ENCODE results near the gene MACO1.

DNA sequence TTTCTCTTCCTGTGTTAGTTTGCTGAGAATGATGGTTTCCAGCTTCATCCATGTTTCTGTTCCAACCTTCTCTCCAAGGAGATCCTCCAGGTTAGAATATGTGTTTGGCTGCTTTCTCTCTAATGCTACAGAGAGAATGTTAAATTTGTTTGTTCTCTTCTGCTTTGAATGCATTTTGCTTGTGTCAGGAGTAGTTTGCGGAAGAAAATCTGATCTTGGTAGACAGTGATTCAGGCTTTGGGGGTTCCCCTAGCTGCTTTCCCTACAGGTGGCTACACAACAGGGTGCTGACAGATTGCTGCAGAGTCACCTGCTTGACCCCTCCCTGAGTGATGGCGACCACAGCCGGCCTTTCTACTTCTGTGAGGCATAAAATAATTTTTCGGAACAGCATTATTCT, 41.8 kb downstream of the MACO1 start:
- TF ChIP-seq, protein P1, sequence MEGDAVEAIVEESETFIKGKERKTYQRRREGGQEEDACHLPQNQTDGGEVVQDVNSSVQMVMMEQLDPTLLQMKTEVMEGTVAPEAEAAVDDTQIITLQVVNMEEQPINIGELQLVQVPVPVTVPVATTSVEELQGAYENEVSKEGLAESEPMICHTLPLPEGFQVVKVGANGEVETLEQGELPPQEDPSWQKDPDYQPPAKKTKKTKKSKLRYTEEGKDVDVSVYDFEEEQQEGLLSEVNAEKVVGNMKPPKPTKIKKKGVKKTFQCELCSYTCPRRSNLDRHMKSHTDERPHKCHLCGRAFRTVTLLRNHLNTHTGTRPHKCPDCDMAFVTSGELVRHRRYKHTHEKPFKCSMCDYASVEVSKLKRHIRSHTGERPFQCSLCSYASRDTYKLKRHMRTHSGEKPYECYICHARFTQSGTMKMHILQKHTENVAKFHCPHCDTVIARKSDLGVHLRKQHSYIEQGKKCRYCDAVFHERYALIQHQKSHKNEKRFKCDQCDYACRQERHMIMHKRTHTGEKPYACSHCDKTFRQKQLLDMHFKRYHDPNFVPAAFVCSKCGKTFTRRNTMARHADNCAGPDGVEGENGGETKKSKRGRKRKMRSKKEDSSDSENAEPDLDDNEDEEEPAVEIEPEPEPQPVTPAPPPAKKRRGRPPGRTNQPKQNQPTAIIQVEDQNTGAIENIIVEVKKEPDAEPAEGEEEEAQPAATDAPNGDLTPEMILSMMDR (optimal IDR thresholded peaks at IDR 0.05 in 1 of 3, IDR thresholded peaks at IDR 0.05 in 1 of 3, conservative IDR thresholded peaks at IDR 0.05 in 1 of 3; ENCODE audit: extremely low read depth in 1 of 3, insufficient read depth in 2 of 3, low read length in 3 of 3): no peak
- TF ChIP-seq EZH2 (IDR thresholded peaks at IDR 0.05; ENCODE audit: low read length): no peak
